ENCODE results near the gene DYNC1H1. TPM values are rescaled to one million over a fixed set of nuclear protein-coding genes. Genes with fewer than 3 reads are reported as not detected.

The DYNC1H1 gene
- total RNA-seq, 1 donor from 2014 or later = 413 TPM

GRCh38 chr14:102085948-102086708 lies 121.8 kb downstream of the DYNC1H1 start:
- no peaks in the 10 kb centered on the region for H3K9me3 Mint-ChIP-seq
- peak overlapping the region; percentile 96 for H3K27ac Mint-ChIP-seq
- no peaks in the 10 kb centered on the region for H3K27me3 Mint-ChIP-seq
- peaks cover 53% of the 10 kb centered on the region for H3K4me1 Mint-ChIP-seq (ENCODE audit: unreplicated experiment)
- H3K4me3 Mint-ChIP-seq = peak overlapping the region; percentile 98
- no peak for DNase-seq (ENCODE audit: extremely low spot score, unreplicated experiment)
- peaks cover 47% of the 10 kb centered on the region for H3K36me3 Mint-ChIP-seq
- TF ChIP-seq, protein P1, sequence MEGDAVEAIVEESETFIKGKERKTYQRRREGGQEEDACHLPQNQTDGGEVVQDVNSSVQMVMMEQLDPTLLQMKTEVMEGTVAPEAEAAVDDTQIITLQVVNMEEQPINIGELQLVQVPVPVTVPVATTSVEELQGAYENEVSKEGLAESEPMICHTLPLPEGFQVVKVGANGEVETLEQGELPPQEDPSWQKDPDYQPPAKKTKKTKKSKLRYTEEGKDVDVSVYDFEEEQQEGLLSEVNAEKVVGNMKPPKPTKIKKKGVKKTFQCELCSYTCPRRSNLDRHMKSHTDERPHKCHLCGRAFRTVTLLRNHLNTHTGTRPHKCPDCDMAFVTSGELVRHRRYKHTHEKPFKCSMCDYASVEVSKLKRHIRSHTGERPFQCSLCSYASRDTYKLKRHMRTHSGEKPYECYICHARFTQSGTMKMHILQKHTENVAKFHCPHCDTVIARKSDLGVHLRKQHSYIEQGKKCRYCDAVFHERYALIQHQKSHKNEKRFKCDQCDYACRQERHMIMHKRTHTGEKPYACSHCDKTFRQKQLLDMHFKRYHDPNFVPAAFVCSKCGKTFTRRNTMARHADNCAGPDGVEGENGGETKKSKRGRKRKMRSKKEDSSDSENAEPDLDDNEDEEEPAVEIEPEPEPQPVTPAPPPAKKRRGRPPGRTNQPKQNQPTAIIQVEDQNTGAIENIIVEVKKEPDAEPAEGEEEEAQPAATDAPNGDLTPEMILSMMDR (conservative IDR thresholded peaks at IDR 0.05) = no peak

DNA sequence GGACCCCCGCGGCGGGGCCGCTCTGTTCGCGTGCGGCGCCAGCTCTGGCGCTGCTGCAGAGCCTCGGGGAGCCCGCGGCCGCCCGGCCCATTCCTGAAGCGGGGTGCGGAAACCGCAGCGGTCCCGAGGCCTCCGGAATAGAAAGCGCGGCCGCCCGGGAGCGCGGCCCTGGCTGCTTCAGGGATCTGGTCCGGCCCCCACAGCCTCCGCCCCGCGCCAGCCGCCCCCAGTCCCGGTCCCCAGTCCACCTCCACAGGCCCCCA lies 122.3 kb downstream of the DYNC1H1 start:
- Mint-ChIP-seq H3K27ac (peak overlapping the region; percentile 80), H3K9me3 (no peaks in the 10 kb centered on the region), H3K4me3 (peak overlapping the region; percentile 87), H3K4me1 (ENCODE audit: unreplicated experiment) (peaks cover 51% of the 10 kb centered on the region), H3K27me3 (no peaks in the 10 kb centered on the region), H3K36me3 (peaks cover 43% of the 10 kb centered on the region)
- TF ChIP-seq, protein P1 (conservative IDR thresholded peaks at IDR 0.05) = no peak
- DNase-seq (ENCODE audit: extremely low spot score, unreplicated experiment) = no peak

DNA sequence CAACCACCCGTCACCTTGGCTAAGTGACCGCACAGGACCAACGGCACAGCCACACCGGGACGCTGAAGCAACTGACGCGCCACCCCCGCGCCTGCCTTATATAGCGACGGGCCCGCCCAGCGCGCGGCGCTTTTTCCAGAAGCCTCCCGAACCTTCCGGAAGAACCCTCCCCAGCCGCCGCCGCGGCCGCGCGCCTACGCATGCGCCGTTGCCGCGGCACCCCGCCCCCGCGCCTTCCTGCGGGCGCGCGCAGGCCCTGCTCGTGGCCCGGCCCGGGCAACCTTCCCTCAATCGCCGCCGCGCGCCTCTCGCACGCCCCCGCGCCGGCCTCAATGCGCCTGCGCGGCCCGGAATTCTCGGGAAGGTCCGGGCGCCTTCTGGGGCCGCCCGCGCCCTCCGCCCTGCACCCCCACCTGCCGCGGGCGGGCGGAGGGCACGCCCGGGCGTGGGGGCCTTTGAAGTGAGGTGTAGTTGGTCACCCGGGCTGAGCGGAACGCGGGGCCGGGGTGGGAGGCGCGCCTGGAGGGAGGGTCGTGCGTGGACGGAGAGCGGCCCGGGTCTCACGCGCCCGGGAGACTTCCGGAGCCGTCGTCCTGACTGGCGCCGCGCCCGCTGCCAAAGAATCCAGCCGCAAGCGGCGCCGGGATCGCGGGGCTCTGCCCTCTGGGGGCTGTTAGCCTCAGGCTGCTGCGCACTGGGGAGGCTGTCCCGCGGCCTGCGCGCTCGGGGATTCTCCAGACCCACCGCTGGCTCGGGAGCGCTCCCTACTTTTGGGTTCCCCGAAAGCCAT lies 122.8 kb downstream of the DYNC1H1 start, which contains the start of gene HSP90AA1:
Gene HSP90AA1, minus strand, starts transcription at position 73 of the 790 bp plus-strand sequence. CDS start 666 bp downstream, outside the sequence.
- H3K4me1 Mint-ChIP-seq (ENCODE audit: unreplicated experiment) = peaks cover 46% of the 10 kb centered on the region
- H3K4me3 Mint-ChIP-seq = peak within 1 kb of the TSS; percentile 98
- H3K27ac Mint-ChIP-seq = peak within 1 kb of the TSS; percentile 96
- no peaks in the 10 kb centered on the region for H3K9me3 Mint-ChIP-seq
- H3K36me3 Mint-ChIP-seq = peaks cover 38% of the 10 kb centered on the region
- H3K27me3 Mint-ChIP-seq = no peaks in the 10 kb centered on the region
- TF ChIP-seq, protein P1 (conservative IDR thresholded peaks at IDR 0.05) = no peak
- DNase-seq (ENCODE audit: extremely low spot score, unreplicated experiment) = peak; percentile 97

GRCh38 chr14:102087762-102088011 lies 123.3 kb downstream of the DYNC1H1 start:
- TF ChIP-seq, protein P1 (conservative IDR thresholded peaks at IDR 0.05) = no peak
- Mint-ChIP-seq H3K27me3 (no peaks in the 10 kb centered on the region), H3K27ac (peak overlapping the region; percentile 89), H3K36me3 (peaks cover 36% of the 10 kb centered on the region), H3K9me3 (no peaks in the 10 kb centered on the region), H3K4me1 (ENCODE audit: unreplicated experiment) (peaks cover 43% of the 10 kb centered on the region), H3K4me3 (peak overlapping the region; percentile 87)
- DNase-seq (ENCODE audit: extremely low spot score, unreplicated experiment) = no peak

GRCh38 chr14:102088012-102088792 lies 123.8 kb downstream of the DYNC1H1 start:
- Mint-ChIP-seq H3K36me3 (peaks cover 31% of the 10 kb centered on the region), H3K27ac (peak overlapping the region; percentile 89), H3K9me3 (no peaks in the 10 kb centered on the region), H3K27me3 (no peaks in the 10 kb centered on the region), H3K4me3 (peak overlapping the region; percentile 87), H3K4me1 (ENCODE audit: unreplicated experiment) (peaks cover 39% of the 10 kb centered on the region)
- TF ChIP-seq, protein P1 (conservative IDR thresholded peaks at IDR 0.05) = no peak
- no peak for DNase-seq (ENCODE audit: extremely low spot score, unreplicated experiment)

Measured in type B pancreatic cell (in vitro differentiated cells).